ENCODE measurements around the gene PDS5A.
"Not testable (repeated sequence)": the region's sequence is repeated elsewhere in the genome, so short reads cannot be mapped to it uniquely, and the experiment has no call there.

The PDS5A gene

GRCh38 chr4:39977489-39978377 lies at the start of gene PDS5A:
PDS5A (minus strand) TSS chr4:39977911; CDS start chr4:39976577, 1,334 bp downstream.
- peak; percentile 87 to 89 for DNase-seq

GRCh38 chr4:40024049-40024448 lies 46.3 kb upstream of the PDS5A start:
- not testable (repeated sequence) for DNase-seq

- not testable (repeated sequence) for DNase-seq
Observed at GRCh38 chr4:40021116-40021515, 43.4 kb upstream of the PDS5A start.

- no peak for DNase-seq
Observed at GRCh38 chr4:40020221-40020620, 42.5 kb upstream of the PDS5A start.

- no peak for DNase-seq
Observed at GRCh38 chr4:40016007-40016406, 38.3 kb upstream of the PDS5A start.

GRCh38 chr4:40003986-40004385 lies 26.3 kb upstream of the PDS5A start:
- DNase-seq = no peak

- no peak for DNase-seq
Observed at GRCh38 chr4:40000711-40001110, 23.0 kb upstream of the PDS5A start.

- no peak for DNase-seq
Observed at GRCh38 chr4:39998659-39999345, 21.1 kb upstream of the PDS5A start.

- DNase-seq = no peak
Observed at GRCh38 chr4:39996811-39997210, 19.1 kb upstream of the PDS5A start.

- no peak for DNase-seq
Observed at GRCh38 chr4:39994406-39994805, 16.7 kb upstream of the PDS5A start.

GRCh38 chr4:39989381-39989780 lies 11.7 kb upstream of the PDS5A start:
- not testable (repeated sequence) for DNase-seq

- DNase-seq = no peak
Observed at GRCh38 chr4:39987485-39987884, 9.8 kb upstream of the PDS5A start.

GRCh38 chr4:39978904-39979303 lies 1.2 kb upstream of the PDS5A start:
- no peak for DNase-seq

GRCh38 chr4:39978378-39978775 lies 666 bp upstream of the PDS5A start:
- DNase-seq = no peak

GRCh38 chr4:39976945-39977488 lies 694 bp downstream of the PDS5A start:
- peak; percentile 53 to 59 for DNase-seq

- DNase-seq = peak; percentile 68 to 77
Observed at GRCh38 chr4:39976141-39976944, 1.4 kb downstream of the PDS5A start.

- no peak for DNase-seq
Observed at GRCh38 chr4:39975488-39976089, 2.1 kb downstream of the PDS5A start.

GRCh38 chr4:39973052-39973451 lies 4.7 kb downstream of the PDS5A start:
- DNase-seq = not testable (repeated sequence)

GRCh38 chr4:39970671-39971640 lies 6.8 kb downstream of the PDS5A start:
- no peak for DNase-seq

GRCh38 chr4:39963656-39964055 lies 14.1 kb downstream of the PDS5A start:
- no peak for DNase-seq

- no peak for DNase-seq
Observed at GRCh38 chr4:39961311-39961877, 16.3 kb downstream of the PDS5A start.
